GM13976 (cell line): ENCODE data around the gene HRK.

Experiments used
- DNase-seq: peaks from one replicate; pipeline ENCODE4 v3.0.0; 2012; ENCODE audit warnings: low spot score
- CTCF ChIP-seq: IDR thresholded peaks from 2 replicates; pipeline ENCODE4 v1.5.1; 2012; ENCODE audit warnings: borderline replicate concordance, mild to moderate bottlenecking; ENCODE audit not compliant: insufficient read depth; ENCODE audit errors: extremely low read depth, missing control alignments, control extremely low read depth
- in situ Hi-C: fragments of 300-500 bp; cut with MboI; formaldehyde crosslinking; loops from one replicate; pipeline ENCODE4 v1.12.0; 2022; ENCODE audit warnings: low sequenced_read_pairs, mixed read lengths, inconsistent platforms; ENCODE audit not compliant: unreplicated experiment

HRK gene

GRCh38 chr12:116892349-116893140 is 11.3 kb upstream of the HRK start:
- in situ Hi-C loops, result no loop called here
- DNase-seq, result no peak
- no peak for TF ChIP-seq CTCF

- TF ChIP-seq CTCF, result no peak
- DNase-seq, result no peak
- in situ Hi-C loops, result no loop called here
These were observed 9.8 kb upstream of the HRK start for GRCh38 chr12:116891019-116891418.

- TF ChIP-seq CTCF, result no peak
- no peak for DNase-seq
- in situ Hi-C loops, result no loop called here
These were observed 9.1 kb upstream of the HRK start for GRCh38 chr12:116890330-116890729.

GRCh38 chr12:116887897-116888296 is 6.7 kb upstream of the HRK start:
- no peak for DNase-seq
- TF ChIP-seq CTCF, result no peak
- in situ Hi-C loops, result no loop called here

- in situ Hi-C loops, result no loop called here
- DNase-seq, result no peak
- no peak for TF ChIP-seq CTCF
These were observed 6.0 kb upstream of the HRK start for GRCh38 chr12:116887244-116887643.

GRCh38 chr12:116885491-116885890 is 4.2 kb upstream of the HRK start:
- in situ Hi-C loops, result no loop called here
- no peak for DNase-seq
- TF ChIP-seq CTCF, result no peak

GRCh38 chr12:116884871-116885270 is 3.6 kb upstream of the HRK start:
- no peak for DNase-seq
- TF ChIP-seq CTCF, result no peak
- in situ Hi-C loops, result no loop called here
